ENCODE data around the gene GAL3ST2. TPM values are rescaled to one million over a fixed set of nuclear protein-coding genes. Genes with fewer than 3 reads are reported as not detected.

The GAL3ST2 gene
- polyA plus RNA-seq, 1 donor from 2014 or later: not detected

GRCh38 chr2:241821460-241822263 is 45.0 kb downstream of the GAL3ST2 start:
- Histone ChIP-seq H3K27me3 (ENCODE audit: insufficient read depth, low read depth, low read length) (no peaks in the 10 kb centered on the region), H3F3A (ENCODE audit: insufficient read depth, low read length, poor library complexity, severe bottlenecking) (no peaks in the 10 kb centered on the region), H3K9me3 (ENCODE audit: low read length) (no peaks in the 10 kb centered on the region), H3K4me2 (ENCODE audit: low read length) (no peak overlapping the region), H3K79me2 (replicated peaks; ENCODE audit: insufficient read depth, low read length) (no peaks in the 10 kb centered on the region), H3K9ac (ENCODE audit: low read length) (no peak overlapping the region), H3K9me2 (ENCODE audit: insufficient read depth, low read length) (no peaks in the 10 kb centered on the region), H4K20me1 (ENCODE audit: insufficient read depth) (no peaks in the 10 kb centered on the region), H2AFZ (ENCODE audit: low read depth, low read length) (no peak overlapping the region), H3K4me3 (ENCODE audit: low read length) (no peak overlapping the region), H3K36me3 (ENCODE audit: insufficient read depth, low read length) (no peaks in the 10 kb centered on the region), H3K27ac (ENCODE audit: low read length) (no peak overlapping the region)
- TF ChIP-seq EP300 (conservative IDR thresholded peaks at IDR 0.05; ENCODE audit: poor library complexity, severe bottlenecking) (no peak), POLR2AphosphoS5 (IDR thresholded peaks at IDR 0.05) (no peak), MXI1 (conservative IDR thresholded peaks at IDR 0.05; ENCODE audit: poor library complexity, severe bottlenecking) (no peak), EZH2 (IDR thresholded peaks at IDR 0.05; ENCODE audit: borderline replicate concordance, insufficient read depth, low read length, poor library complexity, severe bottlenecking) (no peak), SMC3 (conservative IDR thresholded peaks at IDR 0.05; ENCODE audit: poor library complexity) (no peak), CTCF (IDR thresholded peaks at IDR 0.05; ENCODE audit: poor library complexity, severe bottlenecking) (no peak), REST (IDR thresholded peaks at IDR 0.05; ENCODE audit: borderline replicate concordance) (no peak), TAF1 (IDR thresholded peaks at IDR 0.05; ENCODE audit: low read depth) (no peak), RAD21 (conservative IDR thresholded peaks at IDR 0.05) (no peak)

GRCh38 chr2:241822264-241822623 is 45.6 kb downstream of the GAL3ST2 start:
- H3F3A ChIP-seq (ENCODE audit: insufficient read depth, low read length, poor library complexity, severe bottlenecking): no peaks in the 10 kb centered on the region
- no peaks in the 10 kb centered on the region for H4K20me1 ChIP-seq (ENCODE audit: insufficient read depth)
- H3K9ac ChIP-seq (ENCODE audit: low read length): no peak overlapping the region
- H3K27ac ChIP-seq (ENCODE audit: low read length): no peak overlapping the region
- H3K79me2 ChIP-seq (replicated peaks; ENCODE audit: insufficient read depth, low read length): no peaks in the 10 kb centered on the region
- H3K27me3 ChIP-seq (ENCODE audit: insufficient read depth, low read depth, low read length): no peaks in the 10 kb centered on the region
- peaks cover 4% of the 10 kb centered on the region for H3K9me3 ChIP-seq (ENCODE audit: low read length)
- H3K4me3 ChIP-seq (ENCODE audit: low read length): no peak overlapping the region
- no peaks in the 10 kb centered on the region for H3K9me2 ChIP-seq (ENCODE audit: insufficient read depth, low read length)
- H3K4me2 ChIP-seq (ENCODE audit: low read length): no peak overlapping the region
- TF ChIP-seq EZH2 (IDR thresholded peaks at IDR 0.05; ENCODE audit: borderline replicate concordance, insufficient read depth, low read length, poor library complexity, severe bottlenecking): no peak
- TF ChIP-seq REST (IDR thresholded peaks at IDR 0.05; ENCODE audit: borderline replicate concordance): no peak
- TF ChIP-seq CTCF (IDR thresholded peaks at IDR 0.05; ENCODE audit: poor library complexity, severe bottlenecking): no peak
- no peak for TF ChIP-seq TAF1 (IDR thresholded peaks at IDR 0.05; ENCODE audit: low read depth)
- TF ChIP-seq MXI1 (conservative IDR thresholded peaks at IDR 0.05; ENCODE audit: poor library complexity, severe bottlenecking): no peak
- TF ChIP-seq RAD21 (conservative IDR thresholded peaks at IDR 0.05): no peak
- TF ChIP-seq SMC3 (conservative IDR thresholded peaks at IDR 0.05; ENCODE audit: poor library complexity): no peak
- H2AFZ ChIP-seq (ENCODE audit: low read depth, low read length): no peak overlapping the region
- no peaks in the 10 kb centered on the region for H3K36me3 ChIP-seq (ENCODE audit: insufficient read depth, low read length)

Measured in neural cell (in vitro differentiated cells).